Neural progenitor cell (in vitro differentiated cells): ENCODE results near the gene METTL16. TPM values are rescaled to one million over a fixed set of nuclear protein-coding genes. Genes with fewer than 3 reads are reported as not detected.

ENCODE experiments used
- DNase-seq: peaks from one replicate; pipeline ENCODE4 v3.0.0-alpha.2; 2016; ENCODE audit warnings: low spot score
- H2AFZ ChIP-seq: fragments of 200-600 bp; sonication (generic); replicated peaks from 2 replicates; pipeline ENCODE4 v1.6.1; 2016; ENCODE audit warnings: antibody characterized with exemption
- H3F3A ChIP-seq: fragments of 200-600 bp; sonication (generic); 2 replicates; pipeline ENCODE4 v1.6.1; 2016; ENCODE audit warnings: antibody characterized with exemption, low read depth
- H3K27ac ChIP-seq: fragments of 200-600 bp; sonication (generic); 2 replicates; pipeline ENCODE4 v1.5.1; 2016; ENCODE audit warnings: mild to moderate bottlenecking
- H3K27me3 ChIP-seq: fragments of 200-600 bp; sonication (generic); 2 replicates; pipeline ENCODE4 v1.6.1; 2016; ENCODE audit warnings: mild to moderate bottlenecking, moderate library complexity
- H3K36me3 ChIP-seq: fragments of 200-600 bp; sonication (generic); 2 replicates; pipeline ENCODE4 v1.5.1; 2016
- H3K4me1 ChIP-seq: fragments of 200-600 bp; sonication (generic); 2 replicates; pipeline ENCODE4 v1.6.1; 2016; ENCODE audit warnings: mixed run types
- H3K4me2 ChIP-seq: fragments of 200-600 bp; sonication (generic); 2 replicates; pipeline ENCODE4 v1.6.1; 2016
- H3K4me3 ChIP-seq: fragments of 200-600 bp; sonication (generic); 2 replicates; pipeline ENCODE4 v1.5.1; 2016
- H3K79me2 ChIP-seq: fragments of 200-600 bp; sonication (generic); 2 replicates; pipeline ENCODE4 v1.6.1; 2016; ENCODE audit warnings: low read depth
- H3K9ac ChIP-seq: fragments of 200-600 bp; sonication (generic); 2 replicates; pipeline ENCODE4 v1.6.1; 2016
- H3K9me3 ChIP-seq: fragments of 200-600 bp; sonication (generic); 2 replicates; pipeline ENCODE4 v1.5.1; 2016; ENCODE audit warnings: low read depth
- H4K20me1 ChIP-seq: fragments of 200-600 bp; sonication (generic); 2 replicates; pipeline ENCODE4 v1.6.1; 2016; ENCODE audit warnings: low read depth
- H3K27ac Mint-ChIP-seq: 3 replicates; pipeline ENCODE4 v1.8.0; 2021; ENCODE audit warnings: mixed read lengths
- H3K27me3 Mint-ChIP-seq: 2 replicates; pipeline ENCODE4 v1.8.0; 2022; ENCODE audit warnings: low read depth, mild to moderate bottlenecking, inconsistent platforms, moderate library complexity, mixed read lengths; ENCODE audit not compliant: insufficient read depth
- H3K36me3 Mint-ChIP-seq: 3 replicates; pipeline ENCODE4 v1.8.0; 2021; ENCODE audit warnings: mixed read lengths
- H3K4me1 Mint-ChIP-seq: 3 replicates; pipeline ENCODE4 v1.8.0; 2021; ENCODE audit warnings: mixed read lengths
- H3K4me3 Mint-ChIP-seq: 3 replicates; pipeline ENCODE4 v1.8.0; 2021; ENCODE audit warnings: mild to moderate bottlenecking, moderate library complexity, mixed read lengths
- H3K9me3 Mint-ChIP-seq: 3 replicates; pipeline ENCODE4 v1.8.0; 2020; ENCODE audit warnings: mixed read lengths
- CTCF ChIP-seq: fragments of 200-600 bp; sonication (generic); IDR thresholded peaks from 2 replicates; pipeline ENCODE4 v1.5.1; 2017; ENCODE audit warnings: antibody characterized with exemption, mild to moderate bottlenecking
- EZH2 ChIP-seq: fragments of 200-600 bp; sonication (generic); IDR thresholded peaks from 2 replicates; pipeline ENCODE4 v1.6.1; 2017; ENCODE audit warnings: antibody characterized with exemption, mild to moderate bottlenecking, moderate library complexity
- EZH2phosphoT487 ChIP-seq: fragments of 200-600 bp; sonication (generic); IDR thresholded peaks from 2 replicates; pipeline ENCODE4 v1.6.1; 2017; ENCODE audit warnings: antibody characterized with exemption
- total RNA-seq: library from RNA; depleted of rRNA; stranded (reverse); fragments of >200 nt; gene quantifications from 2 replicates; pipeline ENCODE4 v1.2.3, GENCODE V29; 2015; ENCODE audit warnings: low replicate concordance

Gene METTL16
- total RNA-seq, 1 donor from 2014 or later, result 40.0 TPM

- no peaks in the 10 kb centered on the region for H3K9me3 Mint-ChIP-seq
- no peak for TF ChIP-seq EZH2
- TF ChIP-seq CTCF, result no peak
- no peak for TF ChIP-seq EZH2phosphoT487
Observed at GRCh38 chr17:2383628-2384167, 128.0 kb downstream of the METTL16 start.

GRCh38 chr17:2380950-2381649 lies 130.6 kb downstream of the METTL16 start:
- Histone ChIP-seq H3K4me1 (peaks cover 11% of the 10 kb centered on the region), H3K4me2 (no peak overlapping the region), H3K9me3 (no peaks in the 10 kb centered on the region), H3K4me3 (no peak overlapping the region), H3K27me3 (no peaks in the 10 kb centered on the region), H3K79me2 (no peaks in the 10 kb centered on the region), H2AFZ (no peak overlapping the region), H3K36me3 (no peaks in the 10 kb centered on the region), H4K20me1 (no peaks in the 10 kb centered on the region), H3K9ac (no peak overlapping the region), H3K27ac (no peak overlapping the region), H3F3A (peaks cover 20% of the 10 kb centered on the region)
- no peak for DNase-seq
- peaks cover 6% of the 10 kb centered on the region for H3K36me3 Mint-ChIP-seq
- no peaks in the 10 kb centered on the region for H3K9me3 Mint-ChIP-seq
- TF ChIP-seq CTCF (no peak), EZH2phosphoT487 (no peak), EZH2 (no peak)
- H3K27ac Mint-ChIP-seq, result peak overlapping the region; percentile 33
- H3K27me3 Mint-ChIP-seq, result peaks cover 2% of the 10 kb centered on the region
- peak overlapping the region; percentile 25 for H3K4me3 Mint-ChIP-seq
- peaks cover 35% of the 10 kb centered on the region for H3K4me1 Mint-ChIP-seq

More at GRCh38 chr17:2383628-2384167, 128.0 kb downstream of the METTL16 start:
- Mint-ChIP-seq H3K27me3 (peaks cover 5% of the 10 kb centered on the region), H3K27ac (peak overlapping the region; percentile 79), H3K36me3 (peaks cover 11% of the 10 kb centered on the region), H3K4me3 (peak overlapping the region; percentile 67), H3K4me1 (peaks cover 47% of the 10 kb centered on the region)
- H3K4me2 ChIP-seq, result no peak overlapping the region
- no peaks in the 10 kb centered on the region for H3K9me3 ChIP-seq
- H3K79me2 ChIP-seq, result peaks cover 4% of the 10 kb centered on the region
- H4K20me1 ChIP-seq, result peaks cover 8% of the 10 kb centered on the region
- H3K27ac ChIP-seq, result no peak overlapping the region
- peaks cover 11% of the 10 kb centered on the region for H3K4me1 ChIP-seq
- no peak overlapping the region for H2AFZ ChIP-seq
- no peaks in the 10 kb centered on the region for H3K36me3 ChIP-seq
- H3K4me3 ChIP-seq, result no peak overlapping the region
- no peak for DNase-seq
- H3K27me3 ChIP-seq, result no peaks in the 10 kb centered on the region
- no peak overlapping the region for H3K9ac ChIP-seq
- H3F3A ChIP-seq, result peaks cover 20% of the 10 kb centered on the region

- Mint-ChIP-seq H3K4me3 (no peak overlapping the region), H3K27ac (peak overlapping the region; percentile 60)
Observed at GRCh38 chr17:2380226-2380922, 131.3 kb downstream of the METTL16 start.

More at GRCh38 chr17:2380226-2380922, 131.3 kb downstream of the METTL16 start:
- Histone ChIP-seq H3F3A (peaks cover 13% of the 10 kb centered on the region), H3K79me2 (no peaks in the 10 kb centered on the region), H3K9me3 (no peaks in the 10 kb centered on the region), H3K4me1 (peaks cover 8% of the 10 kb centered on the region), H3K9ac (no peak overlapping the region), H3K4me2 (no peak overlapping the region), H3K27me3 (no peaks in the 10 kb centered on the region), H3K4me3 (no peak overlapping the region), H3K36me3 (no peaks in the 10 kb centered on the region), H2AFZ (no peak overlapping the region), H3K27ac (no peak overlapping the region), H4K20me1 (no peaks in the 10 kb centered on the region)
- no peak for TF ChIP-seq CTCF
- no peak for TF ChIP-seq EZH2
- no peak for TF ChIP-seq EZH2phosphoT487
- H3K9me3 Mint-ChIP-seq, result no peaks in the 10 kb centered on the region
- peaks cover 6% of the 10 kb centered on the region for H3K36me3 Mint-ChIP-seq
- H3K27me3 Mint-ChIP-seq, result peaks cover 2% of the 10 kb centered on the region
- DNase-seq, result no peak
- H3K4me1 Mint-ChIP-seq, result peaks cover 30% of the 10 kb centered on the region
